IMR-90 (cell line): Measurements from ENCODE around the gene CYP4F3.

Experiments used
- CEBPB ChIP-seq: IDR thresholded peaks from 2 replicates; pipeline ENCODE4 v1.6.1; 2012; ENCODE audit warnings: low read depth, low read length, improper control_type of control experiment
- CTCF ChIP-seq: conservative IDR thresholded peaks from 2 replicates; pipeline ENCODE4 v1.5.1; 2012; ENCODE audit warnings: mild to moderate bottlenecking, low read depth, low read length, improper control_type of control experiment
- RAD21 ChIP-seq: IDR thresholded peaks from 2 replicates; pipeline ENCODE4 v1.6.1; 2012; ENCODE audit warnings: low read length, improper control_type of control experiment
- RFX5 ChIP-seq: IDR thresholded peaks from 2 replicates; pipeline ENCODE4 v1.8.0; 2012; ENCODE audit warnings: low read depth, mild to moderate bottlenecking, low read length, moderate library complexity

DNA sequence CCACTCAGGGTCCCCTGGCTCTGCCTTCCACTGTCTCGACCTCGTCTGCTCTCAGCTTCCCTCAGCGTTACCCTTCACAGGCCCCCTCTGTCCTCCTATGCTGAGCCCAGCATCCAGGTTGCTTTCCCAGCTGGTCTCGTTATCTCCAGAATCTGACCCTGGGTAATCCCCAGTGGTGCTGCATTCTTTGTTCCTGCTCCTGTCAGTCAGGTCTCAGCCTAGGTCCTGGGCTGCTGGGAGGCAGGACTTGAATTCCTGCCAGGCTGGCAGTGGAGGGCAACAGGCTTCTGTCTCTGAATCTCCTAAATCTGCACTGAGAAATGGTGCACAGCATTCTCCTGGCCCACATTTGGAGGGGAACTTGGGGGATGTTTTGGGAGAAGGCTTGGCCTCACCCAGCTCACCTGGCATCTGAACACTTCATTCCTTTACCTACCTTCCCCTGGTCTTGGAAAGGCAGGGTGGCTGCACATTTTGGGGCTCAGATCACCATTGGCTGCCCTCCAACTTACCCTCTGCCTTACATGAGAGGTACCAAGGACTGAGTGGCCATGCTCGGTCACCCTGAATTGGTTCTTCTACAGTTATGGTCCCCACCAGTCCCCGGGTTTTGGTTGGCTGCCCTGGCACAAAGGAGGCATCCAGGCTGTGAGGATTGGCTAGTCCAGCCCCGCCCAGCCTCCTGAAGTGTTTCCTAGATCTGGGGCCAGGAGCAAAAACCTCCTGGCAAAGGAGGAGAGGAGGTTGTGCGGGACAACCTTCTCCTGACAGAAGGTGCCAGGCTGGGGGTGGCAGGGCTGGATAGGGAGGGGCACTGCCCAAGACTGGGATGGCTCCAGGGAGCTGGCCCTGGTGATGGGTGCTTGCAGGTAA, 26.0 kb upstream of the CYP4F3 start, which contains the start of gene CYP4F8:
- TF ChIP-seq CTCF (no peak), RAD21 (no peak), CEBPB (no peak), RFX5 (no peak)
